Muscle layer of duodenum (tissue), 2 donors: ENCODE measurements around the gene OPCML.

Experiments used
- H3K27ac ChIP-seq: one replicate; pipeline ENCODE4 v1.7.0; 2013; ENCODE audit warnings: mild to moderate bottlenecking, low read length
- H3K27me3 ChIP-seq: one replicate; pipeline ENCODE4 v1.7.0; 2013; ENCODE audit warnings: low read depth, mild to moderate bottlenecking, control low read depth, low read length
- H3K36me3 ChIP-seq, 2 donors: one replicate each; pipeline ENCODE4 v1.7.0; 2013; ENCODE audit warnings: low read length in 2 of 2, control low read depth in 1 of 2, mild to moderate bottlenecking in 1 of 2; ENCODE audit not compliant: insufficient read depth in 2 of 2, control insufficient read depth in 1 of 2
- H3K4me1 ChIP-seq, 2 donors: one replicate each; pipeline ENCODE4 v1.7.0; 2013; ENCODE audit warnings: low read length in 2 of 2, mild to moderate bottlenecking in 2 of 2, control low read depth in 1 of 2, moderate library complexity in 1 of 2; ENCODE audit not compliant: insufficient read depth in 2 of 2, control insufficient read depth in 1 of 2
- H3K4me3 ChIP-seq, 2 donors: one replicate each; pipeline ENCODE4 v1.7.0; 2013; ENCODE audit warnings: low read length in 2 of 2, low read depth in 1 of 2, mild to moderate bottlenecking in 1 of 2
- H3K9me3 ChIP-seq, 2 donors: one replicate each; pipeline ENCODE4 v1.7.0; 2013; ENCODE audit warnings: low read length in 2 of 2, control low read depth in 1 of 2, mild to moderate bottlenecking in 1 of 2; ENCODE audit not compliant: control insufficient read depth in 1 of 2
- donor health status: healthy.

The OPCML gene

DNA sequence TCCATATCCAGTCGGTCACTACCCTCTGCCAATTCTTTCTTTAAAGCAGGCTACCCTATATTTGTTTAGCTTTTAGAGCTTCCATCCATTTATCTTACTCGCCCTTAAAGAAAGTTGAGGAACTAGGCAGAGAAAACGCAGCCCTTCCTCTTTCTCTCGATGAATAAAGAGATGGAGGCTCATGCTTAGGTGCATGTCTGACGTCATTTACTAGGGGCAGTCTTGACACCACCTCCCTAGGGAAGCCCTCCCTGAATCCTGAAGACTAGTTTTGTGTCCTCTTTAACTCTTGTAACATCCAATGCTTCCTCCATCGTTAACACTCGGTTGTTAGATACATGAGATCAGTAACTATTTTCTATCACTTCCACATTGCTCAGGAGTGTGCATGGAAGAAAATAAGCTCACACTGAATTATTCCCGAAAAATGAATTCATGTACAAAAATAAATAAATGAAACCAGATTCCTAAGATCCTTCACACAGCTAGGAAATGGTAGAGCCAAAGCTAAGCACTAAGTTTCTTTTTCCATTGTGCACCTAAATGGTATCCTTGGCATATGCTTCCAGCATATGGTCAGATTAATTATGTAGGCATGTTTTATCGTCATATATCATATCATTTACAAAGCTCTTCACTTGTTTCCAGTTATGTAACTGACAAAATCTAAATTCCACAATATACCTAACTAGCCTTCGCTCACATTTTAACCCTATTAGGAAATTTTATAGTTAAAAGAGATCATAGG, 291.2 kb downstream of the OPCML start:
- no peaks in the 10 kb centered on the region for H3K9me3 ChIP-seq
- no peaks in the 10 kb centered on the region for H3K4me1 ChIP-seq
- no peaks in the 10 kb centered on the region for H3K36me3 ChIP-seq
- H3K27ac ChIP-seq = no peak overlapping the region
- H3K4me3 ChIP-seq = no peak overlapping the region
- H3K27me3 ChIP-seq = no peaks in the 10 kb centered on the region

- no peaks in the 10 kb centered on the region for H3K4me1 ChIP-seq
- H3K27me3 ChIP-seq = no peaks in the 10 kb centered on the region
- H3K4me3 ChIP-seq = no peak overlapping the region
- no peak overlapping the region for H3K27ac ChIP-seq
- no peaks in the 10 kb centered on the region for H3K9me3 ChIP-seq
- no peaks in the 10 kb centered on the region for H3K36me3 ChIP-seq
Measured at GRCh38 chr11:133239575-133239974, 292.7 kb downstream of the OPCML start.

- Histone ChIP-seq H3K27me3 (no peaks in the 10 kb centered on the region), H3K4me3 (no peak overlapping the region), H3K36me3 (no peaks in the 10 kb centered on the region), H3K9me3 (peaks cover 0 to 2% of the 10 kb centered on the region in 2 donors), H3K4me1 (no peaks in the 10 kb centered on the region), H3K27ac (no peak overlapping the region)
Measured at GRCh38 chr11:133238495-133238894, 293.8 kb downstream of the OPCML start.

GRCh38 chr11:133238027-133238426, 294.3 kb downstream of the OPCML start:
- Histone ChIP-seq H3K27me3 (no peaks in the 10 kb centered on the region), H3K9me3 (peaks cover 0 to 6% of the 10 kb centered on the region in 2 donors), H3K4me3 (no peak overlapping the region), H3K36me3 (no peaks in the 10 kb centered on the region), H3K27ac (no peak overlapping the region), H3K4me1 (no peaks in the 10 kb centered on the region)

- H3K36me3 ChIP-seq = no peaks in the 10 kb centered on the region
- H3K4me1 ChIP-seq = no peaks in the 10 kb centered on the region
- H3K4me3 ChIP-seq = no peak overlapping the region
- peaks cover 0 to 9% of the 10 kb centered on the region in 2 donors for H3K9me3 ChIP-seq
- H3K27me3 ChIP-seq = no peaks in the 10 kb centered on the region
- no peak overlapping the region for H3K27ac ChIP-seq
Measured at GRCh38 chr11:133235381-133235780, 296.9 kb downstream of the OPCML start.

DNA sequence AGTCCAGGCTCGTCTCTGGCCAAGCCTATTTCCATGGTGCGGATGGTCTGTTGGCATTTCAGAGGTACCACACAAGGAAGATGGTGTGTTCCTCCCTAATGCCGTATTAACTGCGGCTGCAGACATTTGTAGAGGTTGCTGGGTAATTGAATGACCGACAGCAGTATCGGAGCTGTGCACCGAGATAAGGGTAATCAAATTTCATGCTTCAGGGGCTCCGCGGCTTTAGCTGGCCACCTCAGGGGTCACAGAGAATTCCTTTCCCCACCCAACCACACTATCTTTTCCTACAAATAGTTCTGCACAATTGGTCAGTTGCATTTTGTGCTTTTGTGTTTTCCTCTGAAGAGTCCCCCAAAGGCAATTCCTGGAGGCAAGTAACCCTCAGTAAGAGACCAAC, 297.4 kb downstream of the OPCML start:
- H3K9me3 ChIP-seq = peaks cover 0 to 9% of the 10 kb centered on the region in 2 donors
- no peaks in the 10 kb centered on the region for H3K27me3 ChIP-seq
- no peaks in the 10 kb centered on the region for H3K36me3 ChIP-seq
- no peak overlapping the region for H3K27ac ChIP-seq
- H3K4me1 ChIP-seq = no peaks in the 10 kb centered on the region
- H3K4me3 ChIP-seq = no peak overlapping the region

- Histone ChIP-seq H3K36me3 (no peaks in the 10 kb centered on the region), H3K4me3 (no peak overlapping the region), H3K27me3 (peaks cover 3% of the 10 kb centered on the region), H3K27ac (no peak overlapping the region), H3K4me1 (peaks cover 0 to 10% of the 10 kb centered on the region in 2 donors), H3K9me3 (peaks cover 0 to 9% of the 10 kb centered on the region in 2 donors)
Measured at GRCh38 chr11:133232665-133233064, 299.6 kb downstream of the OPCML start.

DNA sequence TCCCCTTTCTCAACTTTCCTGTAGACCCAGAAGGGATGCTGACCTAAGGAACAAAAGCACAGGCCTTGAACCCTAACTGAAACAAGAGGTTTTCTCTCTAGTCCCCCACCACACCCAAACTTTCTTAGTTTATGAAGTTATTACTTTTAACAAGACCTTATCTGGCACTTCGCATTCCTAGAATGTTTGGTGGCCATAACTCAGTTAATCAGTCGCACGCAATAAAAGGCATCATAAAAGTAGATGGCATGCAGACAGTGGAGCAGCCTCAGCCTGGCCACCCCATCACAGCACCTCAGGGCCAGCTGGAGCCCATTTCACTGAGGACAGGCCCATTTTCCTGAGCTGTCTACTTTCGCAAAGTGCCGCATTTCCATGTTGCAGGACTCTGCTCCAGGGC, 301.9 kb downstream of the OPCML start:
- peaks cover 0 to 9% of the 10 kb centered on the region in 2 donors for H3K9me3 ChIP-seq
- H3K36me3 ChIP-seq = no peaks in the 10 kb centered on the region
- H3K27me3 ChIP-seq = peaks cover 4% of the 10 kb centered on the region
- H3K27ac ChIP-seq = no peak overlapping the region
- H3K4me1 ChIP-seq = peaks cover 0 to 10% of the 10 kb centered on the region in 2 donors
- H3K4me3 ChIP-seq = no peak overlapping the region

- no peaks in the 10 kb centered on the region for H3K36me3 ChIP-seq
- peaks cover 0 to 10% of the 10 kb centered on the region in 2 donors for H3K4me1 ChIP-seq
- no peak overlapping the region for H3K27ac ChIP-seq
- H3K27me3 ChIP-seq = peaks cover 4% of the 10 kb centered on the region
- H3K9me3 ChIP-seq = peaks cover 0 to 9% of the 10 kb centered on the region in 2 donors
- H3K4me3 ChIP-seq = peak overlapping the region in 1 of 2 donors; percentile 42
Measured at GRCh38 chr11:133228471-133229329, 303.6 kb downstream of the OPCML start.

- Histone ChIP-seq H3K4me3 (no peak overlapping the region), H3K27me3 (peaks cover 4% of the 10 kb centered on the region), H3K27ac (no peak overlapping the region), H3K9me3 (no peaks in the 10 kb centered on the region), H3K36me3 (no peaks in the 10 kb centered on the region), H3K4me1 (peaks cover 0 to 14% of the 10 kb centered on the region in 2 donors)
Measured at GRCh38 chr11:133227632-133228111, 304.6 kb downstream of the OPCML start.

DNA sequence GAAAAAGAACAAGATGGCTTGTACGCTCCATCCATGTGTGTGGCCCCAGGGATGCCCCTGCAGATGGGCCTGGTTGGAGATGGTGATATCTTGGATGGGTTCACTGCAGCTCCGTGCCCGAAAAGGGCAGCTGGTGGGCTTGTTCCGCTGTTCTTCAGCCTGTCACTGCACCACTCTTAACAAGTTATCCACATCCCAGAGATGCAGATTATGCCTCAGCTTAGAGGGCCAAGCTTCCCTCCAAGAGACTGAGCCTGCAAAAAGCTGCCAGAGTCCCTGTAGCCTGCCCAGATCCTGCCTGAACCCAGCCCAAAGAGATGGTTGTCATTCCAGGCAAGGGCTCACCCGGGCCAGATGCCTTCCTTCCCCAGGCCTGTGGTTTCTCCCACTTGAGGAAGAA, 308.0 kb downstream of the OPCML start:
- H3K27ac ChIP-seq = no peak overlapping the region
- no peaks in the 10 kb centered on the region for H3K9me3 ChIP-seq
- peaks cover 0 to 18% of the 10 kb centered on the region in 2 donors for H3K4me1 ChIP-seq
- H3K27me3 ChIP-seq = peaks cover 4% of the 10 kb centered on the region
- no peaks in the 10 kb centered on the region for H3K36me3 ChIP-seq
- no peak overlapping the region for H3K4me3 ChIP-seq
